ENCODE results near the gene ACAN. TPM values are rescaled to one million over a fixed set of nuclear protein-coding genes. Genes with fewer than 3 reads are reported as not detected.
A peak's percentile ranks its signal among the peaks of the same experiment; 100 is the strongest.

ACAN gene
- total RNA-seq, 2 experiments from 2014 or later: not detected

- Histone ChIP-seq H3K27me3 (ENCODE audit: control insufficient read depth in 1 of 2, insufficient read depth in 2 of 2, low read length in 2 of 2) (no peaks in the 10 kb centered on the region), H3K9me3 (ENCODE audit: control insufficient read depth in 1 of 2, insufficient read depth in 1 of 2, low read length in 2 of 2) (no peaks in the 10 kb centered on the region), H3K27ac (ENCODE audit: low read depth in 1 of 2, low read length in 2 of 2) (peak overlapping the region in 1 of 2 donors; percentile 67), H3K4me1 (ENCODE audit: insufficient read depth, low read length) (peaks cover 46% of the 10 kb centered on the region), H3K4me3 (ENCODE audit: low read length) (no peak overlapping the region), H3K36me3 (ENCODE audit: insufficient read depth, low read length) (peaks cover 8% of the 10 kb centered on the region)
- Mint-ChIP-seq H3K27ac (peak overlapping the region; percentile 93), H3K4me3 (peak overlapping the region; percentile 20), H3K36me3 (ENCODE audit: low read depth) (peaks cover 4% of the 10 kb centered on the region), H3K4me1 (ENCODE audit: low read depth) (peaks cover 44% of the 10 kb centered on the region), H3K27me3 (no peaks in the 10 kb centered on the region), H3K9me3 (no peaks in the 10 kb centered on the region)
- intact Hi-C loops (cut with DNase I, micrococcal nuclease): loop anchor here (5.0 to 10.0 kb wide), 4 partner anchors 184 to 358 kb away; partner anchors contain the start of genes ABHD2 (in 1 of the 2), AEN (in 1 of the 2), DET1 (in 1 of the 2) and FANCI (in 1 of the 2)
- ChIA-PET CTCF (interaction anchor here (3.1 to 3.7 kb wide), 2 partner anchors 12 to 114 kb away, joined by 25 to 58 read pairs; partner anchors contain the start of gene MFGE8), POLR2A (interaction anchor here (1.0 to 3.0 kb wide), 5 partner anchors 9 to 281 kb away, joined by 3 to 49 read pairs (median 4); partner anchors contain the start of genes AEN and HAPLN3)
- no peak for TF ChIP-seq CTCF (IDR thresholded peaks at IDR 0.05)
- no peak for DNase-seq
- no peak for ATAC-seq (ENCODE audit: poor library complexity)
These were observed 99.6 kb downstream of the ACAN start for GRCh38 chr15:88902846-88903245.

DNA sequence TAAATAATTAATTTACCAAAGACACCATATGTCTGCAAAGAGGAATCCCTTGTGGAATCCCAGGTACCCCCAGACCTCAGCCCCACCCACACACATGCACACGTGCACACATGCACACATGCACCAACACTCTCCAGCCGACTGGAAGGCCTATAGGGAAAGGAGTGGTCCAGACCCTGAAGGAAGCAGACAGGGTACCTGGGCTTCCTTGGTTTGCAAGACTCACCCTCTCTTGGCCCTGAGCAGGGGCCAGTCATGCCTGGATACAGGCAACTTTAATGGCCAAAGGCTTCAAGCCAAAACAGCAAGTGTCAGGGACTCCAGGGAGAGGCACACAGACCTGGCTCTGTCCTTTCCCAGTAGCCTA lies 101.0 kb downstream of the ACAN start:
- Mint-ChIP-seq H3K9me3 (no peaks in the 10 kb centered on the region), H3K4me3 (peak overlapping the region; percentile 17), H3K4me1 (ENCODE audit: low read depth) (peaks cover 45% of the 10 kb centered on the region), H3K27me3 (no peaks in the 10 kb centered on the region), H3K27ac (peak overlapping the region; percentile 93), H3K36me3 (ENCODE audit: low read depth) (peaks cover 4% of the 10 kb centered on the region)
- TF ChIP-seq CTCF (IDR thresholded peaks at IDR 0.05): no peak
- Histone ChIP-seq H3K27me3 (ENCODE audit: control insufficient read depth in 1 of 2, insufficient read depth in 2 of 2, low read length in 2 of 2) (no peaks in the 10 kb centered on the region), H3K36me3 (ENCODE audit: insufficient read depth, low read length) (peaks cover 13% of the 10 kb centered on the region), H3K9me3 (ENCODE audit: control insufficient read depth in 1 of 2, insufficient read depth in 1 of 2, low read length in 2 of 2) (no peaks in the 10 kb centered on the region), H3K27ac (ENCODE audit: low read depth in 1 of 2, low read length in 2 of 2) (peak overlapping the region; percentile 67 to 76), H3K4me3 (ENCODE audit: low read length) (no peak overlapping the region), H3K4me1 (ENCODE audit: insufficient read depth, low read length) (peaks cover 43% of the 10 kb centered on the region)
- ATAC-seq (ENCODE audit: poor library complexity) (no peak), DNase-seq (no peak)
- CTCF ChIA-PET: interaction anchor here (0.5 to 3.7 kb wide), 34 partner anchors 9 to 454 kb away, joined by 3 to 58 read pairs (median 5); partner anchors contain the start of genes ABHD2, AEN, HAPLN3 and ISG20
- POLR2A ChIA-PET: interaction anchor here (0.9 to 3.0 kb wide), 24 partner anchors 8 to 437 kb away, joined by 3 to 49 read pairs (median 8); partner anchors contain the start of genes ABHD2, AEN, HAPLN3 and ISG20
- intact Hi-C loops (cut with DNase I, micrococcal nuclease): loop anchor here (1.0 to 10.0 kb wide), 9 partner anchors 9 to 359 kb away; partner anchors contain the start of genes ABHD2 (in 2 of the 2), AEN (in 1 of the 2), DET1 (in 1 of the 2) and FANCI (in 1 of the 2)

DNA sequence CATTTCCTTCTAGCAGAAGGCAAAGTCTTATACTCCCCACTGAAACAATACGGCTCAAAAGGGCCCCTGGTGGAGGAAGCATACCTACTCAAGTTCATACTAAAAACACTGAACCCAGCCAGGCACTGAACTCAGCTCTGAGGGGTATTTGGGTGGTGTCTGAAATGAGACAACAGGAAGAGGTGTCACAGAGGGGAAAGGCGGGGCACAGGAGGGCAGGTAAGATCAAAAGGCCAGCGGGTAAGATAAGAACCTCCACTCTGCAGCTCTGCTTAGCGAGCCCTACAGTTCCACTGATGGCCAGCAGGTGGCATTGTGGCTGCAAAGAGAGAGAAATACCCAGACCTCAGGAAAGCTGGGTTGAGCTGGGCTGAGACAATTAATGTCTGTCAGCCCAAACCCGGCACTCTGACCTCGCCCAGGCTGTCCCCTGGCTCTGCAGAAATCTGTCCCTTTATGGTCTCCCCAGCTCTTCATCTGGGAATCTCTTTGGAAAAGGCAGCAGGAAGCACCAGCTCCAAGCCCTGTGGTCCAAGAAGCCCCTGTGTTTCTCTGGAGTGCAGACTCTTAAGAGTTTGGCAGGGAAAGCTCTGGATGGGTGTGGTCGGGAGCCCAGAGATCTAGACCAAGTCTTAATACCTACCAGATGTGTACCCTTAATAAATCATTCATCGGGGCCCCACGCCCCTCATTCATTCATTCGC lies 101.5 kb downstream of the ACAN start:
- no peaks in the 10 kb centered on the region for H3K27me3 ChIP-seq (ENCODE audit: control insufficient read depth in 1 of 2, insufficient read depth in 2 of 2, low read length in 2 of 2)
- peak overlapping the region; percentile 67 to 76 for H3K27ac ChIP-seq (ENCODE audit: low read depth in 1 of 2, low read length in 2 of 2)
- Mint-ChIP-seq H3K36me3 (ENCODE audit: low read depth) (peaks cover 4% of the 10 kb centered on the region), H3K4me3 (peak overlapping the region; percentile 17), H3K4me1 (ENCODE audit: low read depth) (peaks cover 50% of the 10 kb centered on the region), H3K27ac (peak overlapping the region; percentile 93), H3K27me3 (no peaks in the 10 kb centered on the region), H3K9me3 (no peaks in the 10 kb centered on the region)
- H3K9me3 ChIP-seq (ENCODE audit: control insufficient read depth in 1 of 2, insufficient read depth in 1 of 2, low read length in 2 of 2): no peaks in the 10 kb centered on the region
- ATAC-seq (ENCODE audit: poor library complexity) (peak; percentile 98), DNase-seq (peak; percentile 94 to 98 (median 96))
- POLR2A ChIA-PET: interaction anchor here (0.9 to 3.0 kb wide), 24 partner anchors 8 to 437 kb away, joined by 3 to 49 read pairs (median 8); partner anchors contain the start of genes ABHD2, AEN, HAPLN3 and ISG20
- no peak overlapping the region for H3K4me3 ChIP-seq (ENCODE audit: low read length)
- intact Hi-C loops (cut with DNase I, micrococcal nuclease): loop anchor here (1.0 to 10.0 kb wide), 9 partner anchors 9 to 360 kb away; partner anchors contain the start of genes ABHD2 (in 2 of the 2), AEN (in 1 of the 2), DET1 (in 1 of the 2) and FANCI (in 1 of the 2)
- H3K4me1 ChIP-seq (ENCODE audit: insufficient read depth, low read length): peaks cover 43% of the 10 kb centered on the region
- CTCF ChIA-PET: interaction anchor here (0.5 to 3.7 kb wide), 37 partner anchors 10 to 454 kb away, joined by 3 to 58 read pairs (median 5); partner anchors contain the start of genes ABHD2, AEN, HAPLN3 and ISG20
- H3K36me3 ChIP-seq (ENCODE audit: insufficient read depth, low read length): peaks cover 18% of the 10 kb centered on the region
- TF ChIP-seq CTCF (IDR thresholded peaks at IDR 0.05): peak; percentile 96
